DND-41 (cell line): ENCODE measurements around the gene FKBP9.

ENCODE experiments used
- CTCF ChIP-seq: IDR thresholded peaks from 2 replicates; pipeline ENCODE4 v1.5.1; 2012; ENCODE audit warnings: borderline replicate concordance, low read length, moderate library complexity, mild to moderate bottlenecking; ENCODE audit not compliant: poor library complexity, severe bottlenecking; ENCODE audit errors: extremely low read depth
- EZH2 ChIP-seq: IDR thresholded peaks from 3 replicates; pipeline ENCODE4 v1.6.1; 2012; ENCODE audit warnings: borderline replicate concordance, low read depth, mild to moderate bottlenecking, moderate library complexity, low read length, inconsistent platforms; ENCODE audit not compliant: severe bottlenecking

DNA sequence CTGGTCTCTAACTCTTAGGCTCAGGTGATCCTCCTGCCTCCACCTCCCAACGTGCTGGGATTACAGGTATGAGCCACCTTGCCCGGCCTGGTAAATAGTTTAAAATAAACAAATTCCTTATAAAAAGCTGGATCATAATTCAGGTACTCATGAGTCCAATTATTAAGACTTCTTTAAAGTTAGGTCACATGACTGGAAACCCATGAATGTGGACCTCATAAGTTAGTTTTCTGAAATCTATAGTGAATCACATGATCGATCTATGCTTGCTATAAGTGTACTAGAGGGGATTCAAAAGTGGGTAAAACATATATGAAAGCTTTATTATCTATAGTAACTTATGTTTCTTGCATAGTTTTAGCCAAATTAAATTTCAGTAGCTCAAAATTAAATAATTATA, 91.0 kb downstream of the FKBP9 start:
- TF ChIP-seq EZH2 (no peak), CTCF (no peak)
